D721Med (cell line): ENCODE results near the gene SNTG2.

Source experiments
- DNase-seq: peaks from one replicate; pipeline ENCODE4 v3.0.0; 2011; ENCODE audit warnings: low spot score; ENCODE audit not compliant: insufficient read length
- FAIRE-seq: peaks from 2 replicates; lab custom pipeline; 2011; peaks lifted over from hg19 to GRCh38; lab: Jason Lieb, UNC
- TF ChIP-seq, protein P1 (sequence below): IDR thresholded peaks from 2 replicates; pipeline ENCODE4 v1.5.1; 2012; ENCODE audit warnings: mild to moderate bottlenecking, control low read depth; ENCODE audit not compliant: insufficient read depth; ENCODE audit errors: missing control alignments

Gene SNTG2

GRCh38 chr2:1360144-1360543, 409.5 kb downstream of the SNTG2 start:
- no peak for FAIRE-seq
- TF ChIP-seq, protein P1, sequence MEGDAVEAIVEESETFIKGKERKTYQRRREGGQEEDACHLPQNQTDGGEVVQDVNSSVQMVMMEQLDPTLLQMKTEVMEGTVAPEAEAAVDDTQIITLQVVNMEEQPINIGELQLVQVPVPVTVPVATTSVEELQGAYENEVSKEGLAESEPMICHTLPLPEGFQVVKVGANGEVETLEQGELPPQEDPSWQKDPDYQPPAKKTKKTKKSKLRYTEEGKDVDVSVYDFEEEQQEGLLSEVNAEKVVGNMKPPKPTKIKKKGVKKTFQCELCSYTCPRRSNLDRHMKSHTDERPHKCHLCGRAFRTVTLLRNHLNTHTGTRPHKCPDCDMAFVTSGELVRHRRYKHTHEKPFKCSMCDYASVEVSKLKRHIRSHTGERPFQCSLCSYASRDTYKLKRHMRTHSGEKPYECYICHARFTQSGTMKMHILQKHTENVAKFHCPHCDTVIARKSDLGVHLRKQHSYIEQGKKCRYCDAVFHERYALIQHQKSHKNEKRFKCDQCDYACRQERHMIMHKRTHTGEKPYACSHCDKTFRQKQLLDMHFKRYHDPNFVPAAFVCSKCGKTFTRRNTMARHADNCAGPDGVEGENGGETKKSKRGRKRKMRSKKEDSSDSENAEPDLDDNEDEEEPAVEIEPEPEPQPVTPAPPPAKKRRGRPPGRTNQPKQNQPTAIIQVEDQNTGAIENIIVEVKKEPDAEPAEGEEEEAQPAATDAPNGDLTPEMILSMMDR: no peak

GRCh38 chr2:1360557-1361250, 410.1 kb downstream of the SNTG2 start:
- FAIRE-seq: no peak
- DNase-seq: no peak
- TF ChIP-seq, protein P1: no peak

More at GRCh38 chr2:1360144-1360543, 409.5 kb downstream of the SNTG2 start:
- DNase-seq: no peak

DNA sequence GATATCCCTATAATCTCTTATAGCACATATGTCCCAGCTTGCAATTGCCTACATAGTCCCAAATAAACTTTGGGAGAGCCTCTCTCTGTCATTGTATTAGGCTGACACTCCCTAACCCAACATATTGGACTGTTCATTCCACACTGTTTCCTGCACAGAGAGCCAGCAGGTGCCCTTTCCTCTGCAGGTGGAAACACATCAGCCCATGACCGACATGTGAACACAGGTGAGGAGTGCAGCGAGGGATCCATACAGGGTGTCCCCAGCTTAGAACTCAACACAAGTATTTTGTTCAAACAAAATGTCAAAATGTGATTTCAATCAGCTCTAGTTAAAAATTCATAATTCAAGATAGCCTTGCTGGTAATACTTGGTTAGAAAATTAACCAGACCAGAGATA, 412.7 kb downstream of the SNTG2 start:
- TF ChIP-seq, protein P1: no peak
- FAIRE-seq: no peak
- DNase-seq: no peak

DNA sequence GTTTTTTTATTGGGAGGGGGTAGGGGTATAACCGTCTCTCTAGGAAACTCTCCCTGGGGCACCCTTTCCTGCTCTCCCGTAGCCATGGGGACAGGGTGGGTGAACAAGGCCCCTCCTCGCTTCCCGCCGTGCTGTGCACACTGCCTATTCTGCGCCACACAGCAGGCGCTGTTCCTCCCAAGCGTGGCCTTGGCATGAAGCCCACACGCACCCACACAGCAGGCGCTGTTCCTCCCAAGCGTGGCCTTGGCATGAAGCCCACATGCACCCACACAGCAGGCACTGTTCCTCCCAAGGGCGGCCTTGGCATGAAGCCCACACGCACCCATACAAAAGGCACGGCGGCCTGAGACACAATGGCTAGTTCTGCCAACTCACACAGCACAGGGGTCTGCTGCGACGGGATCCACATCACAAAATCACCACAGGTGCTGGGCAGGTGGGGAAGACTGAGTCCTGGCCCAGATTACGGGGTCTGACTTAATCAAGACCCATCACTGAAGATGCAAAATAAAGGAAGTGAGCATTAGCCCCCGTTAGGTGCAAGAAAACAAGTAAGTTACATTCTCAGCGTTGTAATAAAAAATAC, 416.0 kb downstream of the SNTG2 start:
- no peak for FAIRE-seq
- DNase-seq: no peak
- TF ChIP-seq, protein P1: no peak

DNA sequence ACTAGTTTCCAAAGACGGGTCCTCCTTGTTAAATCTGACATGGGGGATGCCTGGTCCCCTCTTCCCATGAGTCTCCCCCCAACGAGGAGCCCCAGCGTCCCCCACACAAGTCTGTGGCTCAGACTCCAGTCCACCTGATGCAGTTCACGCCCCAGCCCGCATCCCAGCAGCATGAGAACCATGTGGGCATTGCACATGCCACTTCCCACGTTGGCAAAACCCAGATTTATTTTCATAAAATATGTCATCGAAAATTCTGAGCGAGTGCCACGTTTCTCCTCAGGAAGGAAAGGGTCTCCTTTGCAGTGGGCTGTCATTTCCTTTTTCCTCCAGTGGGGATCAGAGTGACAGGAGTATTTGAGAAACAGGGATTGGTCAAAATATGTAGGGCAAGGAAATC, 417.0 kb downstream of the SNTG2 start:
- TF ChIP-seq, protein P1: no peak
- FAIRE-seq: no peak

DNA sequence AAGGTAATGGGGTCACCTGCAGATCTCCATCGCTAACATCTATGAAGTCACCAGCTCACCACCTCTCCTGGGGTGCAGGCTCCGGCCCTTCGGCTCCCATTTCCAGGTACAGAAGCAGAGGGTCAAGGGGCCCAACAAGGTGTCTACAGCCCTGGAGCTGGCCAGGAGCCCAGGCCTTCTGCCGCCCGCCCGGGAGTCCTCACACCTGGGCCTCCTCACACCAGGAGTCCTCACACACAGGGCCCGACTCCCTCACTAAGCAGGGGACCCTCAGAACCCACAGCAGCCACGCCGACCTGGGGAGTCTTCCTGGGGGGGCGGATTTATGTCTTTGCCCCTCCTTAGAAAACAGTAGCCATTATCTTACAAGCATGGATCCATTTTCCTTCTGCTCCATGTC, 419.3 kb downstream of the SNTG2 start:
- TF ChIP-seq, protein P1: no peak
- FAIRE-seq (no peak), DNase-seq (no peak)

More for the DNA sequence above, 417.0 kb downstream of the SNTG2 start:
- no peak for DNase-seq

- TF ChIP-seq, protein P1: no peak
- DNase-seq (no peak), FAIRE-seq (no peak)
Observed at GRCh38 chr2:1370461-1370860, 419.8 kb downstream of the SNTG2 start.
